Measurements from ENCODE around the gene PIAS1. TPM values are rescaled to one million over a fixed set of nuclear protein-coding genes. Genes with fewer than 3 reads are reported as not detected.
"Not testable (repeated sequence)": the region's sequence is repeated elsewhere in the genome, so short reads cannot be mapped to it uniquely, and the experiment has no call there.

PIAS1 gene
- total RNA-seq, 3 donors from 2014 or later (not counting 1 experiment from before 2014, with no cell fraction given): 94.7 to 103 (median 99.2) TPM

GRCh38 chr15:68232937-68233336, 178.8 kb downstream of the PIAS1 start:
- H3K9me3 Mint-ChIP-seq: no peaks in the 10 kb centered on the region
- 69% methylated on average over 5 of the region's 6 CpGs for WGBS (ENCODE audit: insufficient coverage)
- H3K4me1 ChIP-seq (ENCODE audit: control insufficient read depth, insufficient read depth, low read length): peaks cover 22% of the 10 kb centered on the region
- peaks cover 17 to 19% of the 10 kb centered on the region in 2 donors for H3K4me1 Mint-ChIP-seq
- H3K27ac ChIP-seq (ENCODE audit: low read length): no peak overlapping the region
- H3K27ac Mint-ChIP-seq: no peak overlapping the region
- no peaks in the 10 kb centered on the region for H3K27me3 ChIP-seq (ENCODE audit: control insufficient read depth, insufficient read depth, low read length)
- H3K36me3 Mint-ChIP-seq: no peaks in the 10 kb centered on the region
- H3K4me3 ChIP-seq (ENCODE audit: low read length): no peak overlapping the region
- H3K27me3 Mint-ChIP-seq (ENCODE audit: low read depth in 2 of 2): peaks cover 7% of the 10 kb centered on the region in 2 donors
- DNase-seq (no peak), ATAC-seq (no peak)
- TF ChIP-seq CTCF (IDR thresholded peaks at IDR 0.05): no peak
- intact Hi-C loops (cut with micrococcal nuclease): no loop called here
- H3K36me3 ChIP-seq (ENCODE audit: control insufficient read depth, insufficient read depth, low read length): no peaks in the 10 kb centered on the region
- H3K9me3 ChIP-seq (ENCODE audit: control insufficient read depth, insufficient read depth, low read length): no peaks in the 10 kb centered on the region
- no peak overlapping the region for H3K4me3 Mint-ChIP-seq

GRCh38 chr15:68234060-68234459, 179.9 kb downstream of the PIAS1 start:
- Mint-ChIP-seq H3K27me3 (ENCODE audit: low read depth in 2 of 2) (peaks cover 7 to 13% of the 10 kb centered on the region in 2 donors), H3K4me3 (no peak overlapping the region), H3K36me3 (no peaks in the 10 kb centered on the region), H3K4me1 (peaks cover 6 to 8% of the 10 kb centered on the region in 2 donors), H3K9me3 (no peaks in the 10 kb centered on the region), H3K27ac (no peak overlapping the region)
- Histone ChIP-seq H3K9me3 (ENCODE audit: control insufficient read depth, insufficient read depth, low read length) (no peaks in the 10 kb centered on the region), H3K4me3 (ENCODE audit: low read length) (no peak overlapping the region), H3K27ac (ENCODE audit: low read length) (no peak overlapping the region), H3K36me3 (ENCODE audit: control insufficient read depth, insufficient read depth, low read length) (no peaks in the 10 kb centered on the region), H3K27me3 (ENCODE audit: control insufficient read depth, insufficient read depth, low read length) (no peaks in the 10 kb centered on the region), H3K4me1 (ENCODE audit: control insufficient read depth, insufficient read depth, low read length) (peaks cover 11% of the 10 kb centered on the region)
- DNase-seq: no peak
- no peak for ATAC-seq
- 96% methylated on average over 6 of the region's 6 CpGs for WGBS (ENCODE audit: insufficient coverage)
- TF ChIP-seq CTCF (IDR thresholded peaks at IDR 0.05): no peak
- intact Hi-C loops (cut with micrococcal nuclease): no loop called here

- intact Hi-C loops (cut with micrococcal nuclease); H3K27me3 ChIP-seq (ENCODE audit: control insufficient read depth, insufficient read depth, low read length); H3K9me3 ChIP-seq (ENCODE audit: control insufficient read depth, insufficient read depth, low read length); H3K36me3 Mint-ChIP-seq; DNase-seq; ATAC-seq; H3K27ac ChIP-seq (ENCODE audit: low read length); H3K4me3 Mint-ChIP-seq; H3K4me1 Mint-ChIP-seq; H3K27ac Mint-ChIP-seq; H3K36me3 ChIP-seq (ENCODE audit: control insufficient read depth, insufficient read depth, low read length); H3K4me3 ChIP-seq (ENCODE audit: low read length); H3K9me3 Mint-ChIP-seq: not testable (repeated sequence)
- peaks cover 7 to 16% of the 10 kb centered on the region in 2 donors for H3K27me3 Mint-ChIP-seq (ENCODE audit: low read depth in 2 of 2)
- WGBS (ENCODE audit: insufficient coverage): 94% methylated on average over 9 of the region's 9 CpGs
- H3K4me1 ChIP-seq (ENCODE audit: control insufficient read depth, insufficient read depth, low read length): peaks cover 11% of the 10 kb centered on the region
These were observed 180.4 kb downstream of the PIAS1 start for GRCh38 chr15:68234520-68234919.

GRCh38 chr15:68235022-68235421, 180.9 kb downstream of the PIAS1 start:
- Mint-ChIP-seq H3K4me1 (peaks cover 3 to 4% of the 10 kb centered on the region in 2 donors), H3K4me3 (no peak overlapping the region), H3K36me3 (no peaks in the 10 kb centered on the region), H3K27me3 (ENCODE audit: low read depth in 2 of 2) (peaks cover 9 to 20% of the 10 kb centered on the region in 2 donors), H3K27ac (no peak overlapping the region), H3K9me3 (no peaks in the 10 kb centered on the region)
- no peak for ATAC-seq
- Histone ChIP-seq H3K9me3 (ENCODE audit: control insufficient read depth, insufficient read depth, low read length) (no peaks in the 10 kb centered on the region), H3K27me3 (ENCODE audit: control insufficient read depth, insufficient read depth, low read length) (no peaks in the 10 kb centered on the region), H3K36me3 (ENCODE audit: control insufficient read depth, insufficient read depth, low read length) (no peaks in the 10 kb centered on the region), H3K27ac (ENCODE audit: low read length) (no peak overlapping the region), H3K4me3 (ENCODE audit: low read length) (no peak overlapping the region), H3K4me1 (ENCODE audit: control insufficient read depth, insufficient read depth, low read length) (peaks cover 8% of the 10 kb centered on the region)
- DNase-seq: no peak
- WGBS (ENCODE audit: insufficient coverage): 72% methylated on average over 4 of the region's 4 CpGs
- no peak for TF ChIP-seq CTCF (IDR thresholded peaks at IDR 0.05)
- intact Hi-C loops (cut with micrococcal nuclease): no loop called here
